HFFc6 (cell line): ENCODE results near the gene NAV2. TPM values are rescaled to one million over a fixed set of nuclear protein-coding genes. Genes with fewer than 3 reads are reported as not detected.

Experiments used
- DNase-seq: peaks from one replicate; pipeline ENCODE4 v3.0.0-alpha.2; 2018
- H3K27ac Mint-ChIP-seq: 2 replicates; pipeline ENCODE4 v1.8.0; 2020; ENCODE audit warnings: mild to moderate bottlenecking, mixed read lengths
- H3K27me3 Mint-ChIP-seq: 2 replicates; pipeline ENCODE4 v1.8.0; 2021; ENCODE audit warnings: mild to moderate bottlenecking, moderate library complexity, mixed read lengths; ENCODE audit not compliant: insufficient read depth
- H3K36me3 Mint-ChIP-seq: 2 replicates; pipeline ENCODE4 v1.8.0; 2021; ENCODE audit warnings: low read depth, mixed read lengths
- H3K4me1 Mint-ChIP-seq: 2 replicates; pipeline ENCODE4 v1.8.0; 2020; ENCODE audit warnings: low read depth, mixed read lengths
- H3K4me3 Mint-ChIP-seq: 2 replicates; pipeline ENCODE4 v1.8.0; 2020; ENCODE audit warnings: mild to moderate bottlenecking, moderate library complexity, mixed read lengths
- H3K9me3 Mint-ChIP-seq: 2 replicates; pipeline ENCODE4 v1.8.0; 2020; ENCODE audit warnings: mild to moderate bottlenecking, mixed read lengths
- total RNA-seq, 6 experiments: library from RNA; stranded (reverse); fragmentation: NEBNext Ultra II Directional; extraction: Animal tissue kit (Norgen Biotek cat#: 25700); gene quantifications; 2 replicates in 1 of 6; 3 replicates in 5 of 6; pipeline ENCODE4 v1.2.3, GENCODE V29; 2021
- TF ChIP-seq, protein P1 (sequence below): fragments of 200-600 bp; sonication (generic); IDR thresholded peaks from 2 replicates; pipeline ENCODE4 v1.5.0; 2021; ENCODE audit warnings: antibody characterized with exemption, mild to moderate bottlenecking

NAV2 gene
- total RNA-seq, 6 experiments from 2014 or later = 12.4 to 34.9 (median 31.8) TPM

- peak; percentile 89 for DNase-seq
- Mint-ChIP-seq H3K36me3 (peaks cover 8% of the 10 kb centered on the region; the same call in 1 of the 2 replicates), H3K4me1 (peaks cover 72% of the 10 kb centered on the region), H3K27ac (peak overlapping the region; percentile 95), H3K4me3 (peak overlapping the region; percentile 66), H3K9me3 (no peaks in the 10 kb centered on the region), H3K27me3 (peaks cover 5% of the 10 kb centered on the region; the same call in 1 of the 2 replicates)
- TF ChIP-seq, protein P1, sequence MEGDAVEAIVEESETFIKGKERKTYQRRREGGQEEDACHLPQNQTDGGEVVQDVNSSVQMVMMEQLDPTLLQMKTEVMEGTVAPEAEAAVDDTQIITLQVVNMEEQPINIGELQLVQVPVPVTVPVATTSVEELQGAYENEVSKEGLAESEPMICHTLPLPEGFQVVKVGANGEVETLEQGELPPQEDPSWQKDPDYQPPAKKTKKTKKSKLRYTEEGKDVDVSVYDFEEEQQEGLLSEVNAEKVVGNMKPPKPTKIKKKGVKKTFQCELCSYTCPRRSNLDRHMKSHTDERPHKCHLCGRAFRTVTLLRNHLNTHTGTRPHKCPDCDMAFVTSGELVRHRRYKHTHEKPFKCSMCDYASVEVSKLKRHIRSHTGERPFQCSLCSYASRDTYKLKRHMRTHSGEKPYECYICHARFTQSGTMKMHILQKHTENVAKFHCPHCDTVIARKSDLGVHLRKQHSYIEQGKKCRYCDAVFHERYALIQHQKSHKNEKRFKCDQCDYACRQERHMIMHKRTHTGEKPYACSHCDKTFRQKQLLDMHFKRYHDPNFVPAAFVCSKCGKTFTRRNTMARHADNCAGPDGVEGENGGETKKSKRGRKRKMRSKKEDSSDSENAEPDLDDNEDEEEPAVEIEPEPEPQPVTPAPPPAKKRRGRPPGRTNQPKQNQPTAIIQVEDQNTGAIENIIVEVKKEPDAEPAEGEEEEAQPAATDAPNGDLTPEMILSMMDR = no peak
These were observed 222.2 kb downstream of the NAV2 start for GRCh38 chr11:19934828-19935259.

DNA sequence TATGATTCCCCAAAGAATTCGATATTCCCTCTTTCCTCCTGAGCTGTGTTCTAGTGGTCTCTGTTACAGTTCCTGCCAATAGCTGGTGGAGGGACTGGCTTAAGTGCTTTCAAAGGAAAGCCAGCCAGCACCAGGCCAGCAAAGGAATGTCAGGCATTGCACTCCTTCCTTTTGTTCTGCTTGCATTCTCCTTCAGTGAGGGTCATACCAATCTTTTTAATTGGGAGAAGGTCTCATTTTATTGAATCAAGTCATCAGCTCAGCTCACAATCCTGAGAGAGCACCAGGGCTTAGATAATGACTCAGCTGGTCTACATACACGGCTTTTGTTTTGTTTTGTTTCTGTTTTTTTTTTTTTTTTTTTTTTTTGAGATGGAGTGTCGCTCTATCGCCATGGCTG lies 222.9 kb downstream of the NAV2 start:
- H3K4me3 Mint-ChIP-seq = peak overlapping the region; percentile 66
- peak; percentile 92 for DNase-seq
- H3K27ac Mint-ChIP-seq = peak overlapping the region; percentile 95
- peaks cover 65% of the 10 kb centered on the region for H3K4me1 Mint-ChIP-seq
- H3K9me3 Mint-ChIP-seq = no peaks in the 10 kb centered on the region
- TF ChIP-seq, protein P1 = no peak
- H3K27me3 Mint-ChIP-seq = peaks cover 5% of the 10 kb centered on the region; the same call in 1 of the 2 replicates
- H3K36me3 Mint-ChIP-seq = peaks cover 6% of the 10 kb centered on the region; the same call in 1 of the 2 replicates

DNA sequence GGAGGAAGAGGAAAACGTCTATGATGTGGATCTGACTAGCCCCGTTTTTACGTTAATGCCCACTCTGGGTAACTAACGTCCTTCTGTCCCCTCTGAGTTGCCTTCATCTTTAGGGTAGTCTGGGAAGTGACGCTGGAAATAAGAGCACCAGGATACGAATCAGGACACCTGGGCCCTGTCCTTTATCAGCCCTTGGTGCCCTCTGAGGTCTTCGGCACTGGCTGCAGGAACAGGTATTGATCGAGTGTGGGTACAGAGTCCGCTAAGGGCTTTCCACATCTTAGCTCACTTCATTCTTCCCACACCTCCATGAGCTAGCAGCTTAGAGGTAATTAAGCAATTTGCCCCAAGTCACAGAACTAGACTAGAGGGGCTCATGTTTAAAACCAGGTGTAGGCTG lies 223.8 kb downstream of the NAV2 start:
- TF ChIP-seq, protein P1 = no peak
- no peak for DNase-seq
- Mint-ChIP-seq H3K36me3 (peaks cover 14% of the 10 kb centered on the region; the same call in 1 of the 2 replicates), H3K27ac (no peak overlapping the region), H3K4me1 (peaks cover 55% of the 10 kb centered on the region), H3K4me3 (no peak overlapping the region), H3K27me3 (peaks cover 5% of the 10 kb centered on the region; the same call in 1 of the 2 replicates), H3K9me3 (no peaks in the 10 kb centered on the region)

- Mint-ChIP-seq H3K9me3 (no peaks in the 10 kb centered on the region), H3K4me1 (peaks cover 41% of the 10 kb centered on the region), H3K27ac (peak overlapping the region; percentile 47), H3K27me3 (peaks cover 4% of the 10 kb centered on the region; the same call in 1 of the 2 replicates), H3K36me3 (peaks cover 16% of the 10 kb centered on the region; the same call in 1 of the 2 replicates), H3K4me3 (no peak overlapping the region)
- peak; percentile 59 for DNase-seq
- TF ChIP-seq, protein P1 = peak; percentile 95
These were observed 225.7 kb downstream of the NAV2 start for GRCh38 chr11:19938169-19938856.

- TF ChIP-seq, protein P1 = no peak
- Mint-ChIP-seq H3K9me3 (no peaks in the 10 kb centered on the region), H3K4me3 (no peak overlapping the region), H3K4me1 (peaks cover 35% of the 10 kb centered on the region), H3K36me3 (peaks cover 16% of the 10 kb centered on the region; the same call in 1 of the 2 replicates), H3K27ac (no peak overlapping the region), H3K27me3 (peaks cover 4% of the 10 kb centered on the region; the same call in 1 of the 2 replicates)
- no peak for DNase-seq
These were observed 226.2 kb downstream of the NAV2 start for GRCh38 chr11:19938866-19939265.
